Naive thymus-derived CD8-positive, alpha-beta T cell (primary cell): ENCODE measurements around the gene STMP1. TPM values are rescaled to one million over a fixed set of nuclear protein-coding genes. Genes with fewer than 3 reads are reported as not detected.
"Not testable (repeated sequence)": the region's sequence is repeated elsewhere in the genome, so short reads cannot be mapped to it uniquely, and the experiment has no call there.

ENCODE experiments used
- ATAC-seq, 2 donors: fragments of 150-1000 bp; cut with Tn5 transposase in 1 of 2; sonication (Bioruptor Pico), chemical (Tn5 transposase) in 1 of 2; 1 replicate in 1 of 2; 2 replicates in 1 of 2; pipeline ENCODE4 v1.10.0; 2021; ENCODE audit warnings: mild to moderate bottlenecking in 2 of 2, moderate library complexity in 2 of 2
- POLR2A ChIA-PET: fragments of 350-600 bp; sonication (Branson Sonifier 250); formaldehyde crosslinking; loops from one replicate; lab custom pipeline; 2021; ENCODE audit warnings: antibody characterized with exemption; lab: Charles Lee
- DNase-seq, 10 donors: peaks; one replicate each; pipeline versions ENCODE4 v3.0.0 to v3.0.0-alpha.2; 2020 to 2022
- H3K27ac Mint-ChIP-seq, 10 donors: one replicate each; pipeline ENCODE4 v1.8.0; 2020 to 2022; ENCODE audit warnings: mild to moderate bottlenecking in 10 of 10, mixed read lengths in 10 of 10, moderate library complexity in 4 of 10, inconsistent platforms in 1 of 10
- H3K27me3 Mint-ChIP-seq, 5 donors: one replicate each; pipeline ENCODE4 v1.8.0; 2021 to 2022; ENCODE audit warnings: mixed read lengths in 5 of 5
- H3K36me3 Mint-ChIP-seq, 3 donors: one replicate each; pipeline ENCODE4 v1.8.0; 2020 to 2022; ENCODE audit warnings: mixed read lengths in 3 of 3, mild to moderate bottlenecking in 2 of 3, inconsistent platforms in 1 of 3
- H3K4me1 Mint-ChIP-seq, 4 donors: one replicate each; pipeline ENCODE4 v1.8.0; 2021 to 2022; ENCODE audit warnings: mixed read lengths in 4 of 4
- H3K4me3 Mint-ChIP-seq, 10 donors: one replicate each; pipeline ENCODE4 v1.8.0; 2020 to 2022; ENCODE audit warnings: mild to moderate bottlenecking in 10 of 10, mixed read lengths in 10 of 10, moderate library complexity in 6 of 10, inconsistent platforms in 1 of 10
- H3K9me3 Mint-ChIP-seq, 9 donors: one replicate each; pipeline ENCODE4 v1.8.0; 2020 to 2022; ENCODE audit warnings: mixed read lengths in 9 of 9, mild to moderate bottlenecking in 3 of 9, inconsistent platforms in 1 of 9, moderate library complexity in 1 of 9
- polyA plus RNA-seq, 3 donors: library from polyadenylated mRNA; unstranded; fragments of 300-500 nt; fragmentation: Illumina TruSeq; gene quantifications; one replicate each; pipeline ENCODE4 v1.2.3, GENCODE V29; 2021
- total RNA-seq, 8 experiments: library from RNA in 2 of 8; stranded (reverse) in 2 of 8; gene quantifications; one replicate each; pipeline ENCODE4 v1.2.3 and lab custom pipeline; 2021 to 2026

STMP1 gene
- total and polyA plus RNA-seq, 5 experiments from 2014 or later = 26.8 to 56.6 (median 46.5) TPM

DNA sequence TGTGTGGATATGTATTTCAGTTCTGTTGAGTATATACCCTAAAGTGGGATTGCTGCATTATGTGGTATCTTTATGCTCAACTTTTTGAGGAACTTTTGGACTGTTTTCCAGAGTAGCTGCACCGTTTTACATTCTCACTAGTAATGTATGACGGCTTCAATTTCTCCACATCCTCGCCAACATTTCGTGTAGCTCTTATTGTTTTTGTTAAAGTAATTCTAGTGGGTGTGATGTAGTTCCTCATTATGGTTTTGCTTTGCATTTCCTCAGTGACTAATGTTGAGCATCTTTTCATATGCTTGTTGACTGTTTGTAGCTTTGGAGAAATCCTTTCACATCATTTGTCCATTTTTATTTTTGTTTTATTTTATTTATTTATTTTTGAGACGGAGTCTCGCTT lies 4.5 kb downstream of the STMP1 start:
- no peak overlapping the region for H3K27ac Mint-ChIP-seq
- no peak for ATAC-seq
- POLR2A ChIA-PET = interaction anchor here (0.6 kb wide), 1 partner anchor 97 kb away, joined by 3 read pairs; no protein-coding TSS in a partner anchor
- no peaks in the 10 kb centered on the region for H3K9me3 Mint-ChIP-seq
- peak overlapping the region in 1 of 10 donors; percentile 12 for H3K4me3 Mint-ChIP-seq
- no peak for DNase-seq
- no peaks in the 10 kb centered on the region for H3K27me3 Mint-ChIP-seq
- peaks cover 33 to 74% (median 66%) of the 10 kb centered on the region in 4 donors for H3K4me1 Mint-ChIP-seq
- peaks cover 5 to 27% (median 9%) of the 10 kb centered on the region in 3 donors for H3K36me3 Mint-ChIP-seq

DNA sequence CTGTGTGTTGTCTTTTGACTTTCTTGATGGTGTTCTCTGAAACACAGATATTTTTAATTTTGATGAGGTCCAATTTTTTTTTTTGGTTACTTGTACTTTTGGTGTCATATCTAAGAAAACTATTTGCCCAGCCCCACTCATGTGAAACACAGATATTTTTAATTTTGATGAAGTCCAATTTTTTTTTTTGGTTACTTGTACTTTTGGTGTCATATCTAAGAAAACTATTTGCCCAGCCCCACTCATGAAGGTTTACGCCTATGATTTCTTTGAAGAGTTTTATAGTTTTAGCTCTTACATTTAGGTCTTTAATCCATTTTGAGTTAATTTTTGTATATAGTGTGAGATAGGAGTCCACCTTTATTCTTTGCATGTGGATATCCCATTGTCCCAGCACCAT lies 5.3 kb downstream of the STMP1 start:
- H3K4me1 Mint-ChIP-seq = peaks cover 29 to 72% (median 64%) of the 10 kb centered on the region in 4 donors
- H3K36me3 Mint-ChIP-seq = peaks cover 2 to 27% (median 9%) of the 10 kb centered on the region in 3 donors
- ATAC-seq, H3K9me3 Mint-ChIP-seq, H3K27me3 Mint-ChIP-seq, DNase-seq, H3K27ac Mint-ChIP-seq, H3K4me3 Mint-ChIP-seq: not testable (repeated sequence)
- POLR2A ChIA-PET = interaction anchor here (0.6 kb wide), 1 partner anchor 97 kb away, joined by 3 read pairs; no protein-coding TSS in a partner anchor

DNA sequence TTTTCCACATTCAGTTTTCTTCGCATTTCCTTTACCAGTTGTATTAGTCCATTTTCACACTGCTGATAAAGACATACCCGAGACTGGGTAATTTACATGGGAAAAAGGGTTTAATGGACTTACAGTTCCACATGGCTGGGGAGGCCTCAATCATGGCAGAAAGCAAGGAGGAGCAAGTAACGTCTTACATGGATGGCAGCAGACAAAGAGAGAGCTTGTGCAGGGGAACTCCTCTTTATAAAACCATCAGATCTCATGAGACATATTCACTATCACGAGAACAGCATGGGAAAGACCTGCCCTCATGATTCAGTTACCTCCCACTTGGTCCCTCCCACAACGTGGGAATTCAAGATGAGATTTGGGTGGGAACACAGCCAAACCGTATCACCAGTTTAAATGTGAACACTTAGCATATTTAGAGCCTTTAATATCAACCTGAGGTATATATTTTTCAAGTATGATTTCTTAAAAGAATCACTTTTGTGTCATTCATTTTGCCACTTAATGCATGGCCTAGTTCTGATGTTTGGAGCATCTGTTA lies 6.6 kb downstream of the STMP1 start:
- H3K4me3 Mint-ChIP-seq, H3K27me3 Mint-ChIP-seq, POLR2A ChIA-PET, ATAC-seq, DNase-seq, H3K9me3 Mint-ChIP-seq: not testable (repeated sequence)
- Mint-ChIP-seq H3K27ac (peak overlapping the region in 1 of 10 donors; percentile 11), H3K4me1 (peaks cover 30 to 71% (median 61%) of the 10 kb centered on the region in 4 donors), H3K36me3 (peaks cover 0 to 40% (median 11%) of the 10 kb centered on the region in 3 donors)

DNA sequence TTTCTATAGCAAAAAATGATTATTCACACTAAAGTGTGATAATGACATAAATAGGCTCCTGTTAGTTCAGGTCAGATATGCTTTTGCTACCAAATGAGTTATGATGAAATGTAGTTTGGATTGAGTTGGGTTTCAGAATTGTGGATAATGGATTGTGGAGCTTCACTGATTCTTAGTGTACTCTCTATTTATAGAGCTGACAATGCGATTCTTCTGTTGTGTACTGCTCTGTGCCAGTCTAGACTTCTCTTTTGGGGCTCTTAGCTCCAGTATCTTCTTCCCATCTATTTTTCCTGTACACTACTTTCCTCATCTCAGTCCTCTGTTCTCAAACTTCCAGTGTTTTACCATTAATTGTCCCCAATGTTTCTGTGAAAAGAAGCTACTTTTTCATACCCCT lies 7.5 kb downstream of the STMP1 start:
- POLR2A ChIA-PET = no interaction called here
- DNase-seq = no peak
- Mint-ChIP-seq H3K9me3 (no peaks in the 10 kb centered on the region), H3K4me1 (peaks cover 30 to 62% (median 54%) of the 10 kb centered on the region in 4 donors), H3K36me3 (peaks cover 0 to 48% (median 16%) of the 10 kb centered on the region in 3 donors), H3K4me3 (no peak overlapping the region), H3K27me3 (no peaks in the 10 kb centered on the region), H3K27ac (no peak overlapping the region)
- ATAC-seq = no peak

DNA sequence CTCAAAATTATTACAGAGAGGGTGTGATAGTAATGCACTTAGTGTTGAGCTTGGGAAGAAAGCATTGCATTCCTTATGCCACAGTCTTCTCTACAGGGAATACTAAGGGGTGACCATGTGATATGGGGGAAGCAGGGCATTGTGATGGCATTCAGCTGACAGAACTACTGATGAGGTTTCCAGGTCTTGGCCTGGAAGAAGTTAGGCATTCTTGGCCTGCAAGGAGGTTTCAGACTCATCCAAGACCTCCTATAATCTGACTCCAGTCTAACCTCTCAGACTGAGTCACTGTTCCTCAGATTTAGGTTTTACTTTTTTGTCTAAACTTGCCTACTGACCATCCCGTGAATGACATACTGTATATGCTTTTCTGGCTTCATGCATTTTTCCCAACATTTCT lies 7.9 kb downstream of the STMP1 start:
- ATAC-seq = no peak
- Mint-ChIP-seq H3K4me3 (no peak overlapping the region), H3K27me3 (no peaks in the 10 kb centered on the region), H3K9me3 (no peaks in the 10 kb centered on the region), H3K4me1 (peaks cover 26 to 58% (median 50%) of the 10 kb centered on the region in 4 donors), H3K27ac (peak overlapping the region in 2 of 10 donors; percentile 12 to 26), H3K36me3 (peaks cover 0 to 50% (median 17%) of the 10 kb centered on the region in 3 donors)
- DNase-seq = no peak
- POLR2A ChIA-PET = interaction anchor here (1.9 kb wide), 1 partner anchor 7 kb away, joined by 7 read pairs; the partner anchor contains the start of gene STMP1

DNA sequence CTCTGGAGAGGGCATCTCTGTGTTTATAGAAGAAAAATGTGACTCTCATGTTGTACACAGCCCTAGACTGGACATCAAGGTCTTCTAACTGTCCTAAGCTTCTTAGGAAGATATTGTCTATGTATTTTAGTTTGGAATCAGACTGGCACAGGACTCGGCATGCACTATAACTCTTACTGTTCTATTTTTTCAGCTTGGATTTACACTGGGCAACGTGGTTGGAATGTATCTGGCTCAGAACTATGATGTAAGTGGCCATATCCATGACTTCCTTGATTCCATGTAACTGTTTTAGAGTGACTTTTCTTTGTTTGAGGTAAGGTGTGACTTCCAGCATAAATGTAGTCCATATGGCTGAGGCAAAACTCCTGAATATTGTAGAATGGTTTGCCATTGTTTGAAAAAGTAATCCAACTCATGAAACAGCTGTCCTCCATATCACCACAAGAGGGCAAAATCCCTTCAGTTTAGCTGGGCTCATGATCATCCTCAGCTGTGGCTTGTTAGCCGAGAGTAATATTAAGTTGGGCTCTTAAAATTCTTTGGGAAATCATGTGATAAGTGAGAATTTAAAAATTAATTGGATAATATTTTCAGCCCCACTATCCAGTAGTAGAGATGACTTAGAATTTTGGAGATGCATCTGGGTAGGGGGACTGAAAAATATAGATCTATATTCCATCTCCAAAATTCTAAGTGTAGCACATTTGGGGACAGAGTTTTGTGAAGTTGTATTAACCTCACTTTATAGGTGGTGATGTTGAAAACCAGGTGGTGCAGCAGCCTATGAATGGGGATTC lies 10.4 kb downstream of the STMP1 start:
- peak; percentile 49 to 65 for ATAC-seq
- Mint-ChIP-seq H3K4me3 (no peak overlapping the region), H3K27me3 (no peaks in the 10 kb centered on the region), H3K9me3 (no peaks in the 10 kb centered on the region), H3K27ac (peak overlapping the region in 3 of 10 donors; percentile 15 to 69 (median 56)), H3K4me1 (peaks cover 19 to 40% (median 35%) of the 10 kb centered on the region in 4 donors), H3K36me3 (peaks cover 4 to 64% (median 28%) of the 10 kb centered on the region in 3 donors)
- peak in 2 of 10 donors; percentile 9 to 10 for DNase-seq
- POLR2A ChIA-PET = no interaction called here

DNA sequence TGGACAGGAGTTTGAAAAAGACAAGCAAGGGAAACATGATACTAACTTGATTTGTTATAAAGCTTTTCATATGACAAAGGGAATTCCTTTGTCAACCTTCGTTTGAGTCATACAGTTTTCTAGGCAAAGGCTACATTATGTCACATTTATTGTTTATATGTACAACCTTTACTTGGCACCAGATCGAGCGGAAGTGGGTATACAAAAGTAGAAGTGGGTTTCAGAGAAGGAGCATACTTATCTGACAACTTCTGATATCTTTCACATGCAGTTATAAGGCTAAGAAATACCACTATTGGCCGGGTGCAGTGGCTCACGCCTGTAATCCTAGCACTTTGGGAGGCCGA lies 11.0 kb downstream of the STMP1 start:
- POLR2A ChIA-PET = no interaction called here

DNA sequence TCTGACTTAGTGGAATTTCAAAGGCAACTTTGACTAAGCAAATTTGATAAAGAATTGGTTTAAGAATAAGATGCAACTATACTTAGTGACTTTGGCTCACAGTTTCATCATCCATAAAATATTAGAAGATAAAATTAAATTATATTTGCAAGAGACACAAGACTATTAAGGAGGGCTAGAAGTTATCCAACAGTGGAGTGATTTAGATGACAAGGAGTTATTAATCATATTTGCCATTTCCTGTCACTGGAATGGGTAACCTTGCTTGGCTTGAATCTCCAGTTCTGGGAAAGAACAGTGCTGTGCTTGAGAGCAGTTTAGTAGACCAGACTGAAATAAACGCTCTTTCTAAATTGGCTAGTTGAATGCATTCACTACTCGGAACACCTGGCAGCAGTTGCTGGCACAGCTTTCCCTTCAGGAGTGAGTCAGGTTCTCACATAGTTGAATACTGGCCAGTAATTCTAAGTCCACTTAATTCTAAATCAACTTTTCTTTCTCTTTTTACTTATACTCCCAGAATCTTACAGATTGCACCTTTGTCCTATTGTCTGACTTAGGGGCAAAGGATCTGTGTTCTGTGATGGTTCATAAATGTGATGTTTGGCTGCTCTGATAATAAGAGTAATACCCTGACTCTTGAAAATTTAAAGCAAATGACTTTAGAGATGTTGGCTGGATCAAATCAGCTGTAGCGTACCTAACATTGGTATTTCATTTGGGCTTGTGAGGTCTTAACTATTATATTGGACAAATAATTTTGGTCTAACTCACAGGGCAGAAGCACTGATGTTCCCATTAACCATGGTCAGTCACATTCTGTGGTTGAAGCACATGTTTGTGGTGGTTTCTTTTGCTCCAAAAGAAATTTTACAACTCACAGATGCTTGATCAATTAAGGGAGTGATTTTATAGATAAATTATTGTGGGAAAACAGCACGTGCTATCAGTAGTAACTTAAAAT lies 16.6 kb downstream of the STMP1 start:
- Mint-ChIP-seq H3K27me3 (no peaks in the 10 kb centered on the region), H3K36me3 (peaks cover 4 to 59% (median 27%) of the 10 kb centered on the region in 3 donors), H3K4me3 (no peak overlapping the region), H3K9me3 (no peaks in the 10 kb centered on the region), H3K4me1 (peaks cover 0 to 6% (median 5%) of the 10 kb centered on the region in 4 donors), H3K27ac (peak overlapping the region in 1 of 10 donors; percentile 12)
- no peak for DNase-seq
- no peak for ATAC-seq
- POLR2A ChIA-PET = no interaction called here

More for the DNA sequence above, 11.0 kb downstream of the STMP1 start:
- ATAC-seq (peak in 1 of 2 donors; percentile 67), DNase-seq (no peak)
- peaks cover 4 to 64% (median 33%) of the 10 kb centered on the region in 3 donors for H3K36me3 Mint-ChIP-seq
- H3K27me3 Mint-ChIP-seq = no peaks in the 10 kb centered on the region
- H3K27ac Mint-ChIP-seq = peak overlapping the region in 4 of 10 donors; percentile 15 to 73 (median 46)
- peaks cover 16 to 34% (median 33%) of the 10 kb centered on the region in 4 donors for H3K4me1 Mint-ChIP-seq
- no peaks in the 10 kb centered on the region for H3K9me3 Mint-ChIP-seq
- H3K4me3 Mint-ChIP-seq = peak overlapping the region in 1 of 10 donors; percentile 12

DNA sequence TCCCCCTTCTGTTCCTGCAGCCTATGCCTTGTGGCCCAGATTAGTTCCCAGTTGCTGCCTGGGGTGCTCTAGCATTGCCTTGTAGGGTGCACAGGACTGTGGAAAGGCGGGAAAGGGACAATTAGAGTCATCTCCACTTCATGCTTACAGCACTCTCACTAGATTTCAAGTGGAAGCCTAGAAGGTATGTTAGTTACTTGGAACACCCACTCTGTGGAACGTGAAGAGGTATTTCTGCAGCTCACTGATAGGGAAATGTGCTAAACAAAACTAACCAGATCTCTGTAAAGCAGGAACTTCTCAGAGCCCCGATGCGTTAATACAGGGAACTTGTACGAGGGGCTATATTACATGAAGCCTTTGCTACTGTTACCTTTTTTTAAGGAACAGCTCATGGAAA lies 19.4 kb downstream of the STMP1 start:
- POLR2A ChIA-PET = no interaction called here
- H3K9me3 Mint-ChIP-seq = no peaks in the 10 kb centered on the region
- H3K36me3 Mint-ChIP-seq = peaks cover 0 to 42% (median 16%) of the 10 kb centered on the region in 3 donors
- no peak overlapping the region for H3K27ac Mint-ChIP-seq
- peaks cover 0 to 6% (median 4%) of the 10 kb centered on the region in 4 donors for H3K4me1 Mint-ChIP-seq
- no peak overlapping the region for H3K4me3 Mint-ChIP-seq
- ATAC-seq (no peak), DNase-seq (no peak)
- H3K27me3 Mint-ChIP-seq = no peaks in the 10 kb centered on the region

DNA sequence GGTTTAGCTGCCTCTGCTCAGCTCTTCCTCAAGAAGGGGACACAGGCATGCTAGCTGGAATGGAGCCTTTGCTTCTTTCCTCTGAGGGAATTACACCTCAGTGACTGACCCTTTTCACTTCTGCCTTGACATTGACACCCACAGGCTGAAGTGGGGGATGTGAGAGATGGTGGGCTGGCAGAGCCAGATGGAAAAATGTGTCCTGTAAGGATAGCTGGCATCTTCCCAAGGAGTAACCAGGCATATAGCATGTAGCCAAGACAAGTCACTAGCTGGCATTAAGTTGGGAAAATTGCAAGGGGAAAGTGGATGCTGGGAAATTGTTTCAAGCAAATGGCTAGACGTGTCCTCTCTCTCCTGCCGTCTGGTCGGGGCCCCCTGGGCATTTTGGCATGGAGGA lies 19.9 kb downstream of the STMP1 start:
- ATAC-seq = no peak
- POLR2A ChIA-PET = no interaction called here
- no peaks in the 10 kb centered on the region for H3K9me3 Mint-ChIP-seq

DNA sequence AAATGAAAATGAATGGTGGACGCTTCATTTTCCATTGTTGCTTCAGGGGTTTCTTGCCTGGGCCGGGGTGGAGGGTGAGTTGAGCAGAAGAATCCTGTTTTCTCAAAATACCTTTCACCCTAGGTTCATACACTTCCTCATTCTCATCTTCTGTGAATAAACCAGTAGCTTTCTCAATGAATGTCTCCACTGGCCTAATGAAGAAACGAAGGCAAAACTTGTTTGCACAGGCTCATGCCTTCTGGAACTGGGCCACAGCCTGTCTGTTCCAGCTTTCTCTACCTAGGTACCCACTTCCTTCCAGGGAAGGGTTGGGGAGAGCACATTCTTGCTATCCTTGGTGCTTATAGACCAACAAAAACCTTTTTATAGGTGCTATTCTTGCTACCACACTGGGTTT lies 21.3 kb downstream of the STMP1 start:
- H3K9me3 Mint-ChIP-seq = no peaks in the 10 kb centered on the region
- POLR2A ChIA-PET = no interaction called here
- no peaks in the 10 kb centered on the region for H3K27me3 Mint-ChIP-seq
- no peak for DNase-seq
- peak overlapping the region in 2 of 10 donors; percentile 56 to 63 for H3K27ac Mint-ChIP-seq
- peaks cover 0 to 31% (median 4%) of the 10 kb centered on the region in 3 donors for H3K36me3 Mint-ChIP-seq
- H3K4me3 Mint-ChIP-seq = no peak overlapping the region
- H3K4me1 Mint-ChIP-seq = peaks cover 0 to 6% (median 5%) of the 10 kb centered on the region in 4 donors
- ATAC-seq = no peak

More for the DNA sequence above, 19.9 kb downstream of the STMP1 start:
- Mint-ChIP-seq H3K27ac (peak overlapping the region in 1 of 10 donors; percentile 25), H3K36me3 (peaks cover 0 to 39% (median 16%) of the 10 kb centered on the region in 3 donors), H3K4me3 (no peak overlapping the region), H3K4me1 (peaks cover 0 to 6% (median 4%) of the 10 kb centered on the region in 4 donors), H3K27me3 (no peaks in the 10 kb centered on the region)
- no peak for DNase-seq

DNA sequence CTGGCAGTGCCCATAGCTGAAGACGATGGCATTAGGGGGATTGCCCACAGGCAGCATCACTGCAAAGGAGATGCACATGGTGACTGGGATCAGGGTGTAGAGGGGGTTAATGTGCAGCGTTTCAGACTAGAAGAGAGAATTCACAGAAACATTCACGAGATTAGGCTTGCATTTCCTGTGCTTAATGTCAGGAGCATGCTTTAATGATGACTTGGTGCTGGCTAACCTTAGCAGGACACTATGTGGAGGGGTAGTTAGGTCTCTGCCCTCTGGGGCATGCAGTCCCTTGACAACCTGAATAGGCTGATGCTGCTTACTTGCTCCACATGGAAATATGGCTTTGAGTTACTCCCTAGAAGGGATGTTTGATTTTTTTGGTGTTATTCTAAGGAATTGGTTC lies 21.8 kb downstream of the STMP1 start:
- Mint-ChIP-seq H3K36me3 (peaks cover 0 to 27% (median 6%) of the 10 kb centered on the region in 3 donors), H3K4me3 (no peak overlapping the region), H3K9me3 (no peaks in the 10 kb centered on the region), H3K27me3 (no peaks in the 10 kb centered on the region), H3K27ac (peak overlapping the region in 1 of 10 donors; percentile 63), H3K4me1 (peaks cover 0 to 6% (median 5%) of the 10 kb centered on the region in 4 donors)
- POLR2A ChIA-PET = no interaction called here
- DNase-seq (no peak), ATAC-seq (no peak)
